Measurements from ENCODE around the gene ENGASE.
A peak's percentile ranks its signal among the peaks of the same experiment; 100 is the strongest.

Gene ENGASE

GRCh38 chr17:79081571-79082276 is 7.1 kb downstream of the ENGASE start:
- DNase-seq = no peak

GRCh38 chr17:79082311-79083190 is 7.9 kb downstream of the ENGASE start:
- DNase-seq = peak; percentile 82

GRCh38 chr17:79083191-79083971 is 8.8 kb downstream of the ENGASE start:
- no peak for DNase-seq

GRCh38 chr17:79084291-79085153 is 9.9 kb downstream of the ENGASE start:
- no peak for DNase-seq

- DNase-seq = no peak
Observed at GRCh38 chr17:79085154-79085920, 10.7 kb downstream of the ENGASE start.

GRCh38 chr17:79085921-79086551 is 11.4 kb downstream of the ENGASE start:
- DNase-seq = no peak

- no peak for DNase-seq
Observed at GRCh38 chr17:79086609-79087427, 12.2 kb downstream of the ENGASE start.

- DNase-seq = peak; percentile 93
Observed at GRCh38 chr17:79087428-79088143, 13.0 kb downstream of the ENGASE start.

- DNase-seq = no peak
Observed at GRCh38 chr17:79088247-79088996, 13.8 kb downstream of the ENGASE start.

- no peak for DNase-seq
Observed at GRCh38 chr17:79088997-79089328, 14.3 kb downstream of the ENGASE start.

GRCh38 chr17:79089720-79090442 is 15.3 kb downstream of the ENGASE start:
- no peak for DNase-seq

GRCh38 chr17:79090443-79091225 is 16.0 kb downstream of the ENGASE start:
- DNase-seq = no peak

GRCh38 chr17:79091226-79091670 is 16.6 kb downstream of the ENGASE start:
- DNase-seq = no peak

- DNase-seq = no peak
Observed at GRCh38 chr17:79092567-79092966, 17.9 kb downstream of the ENGASE start.

GRCh38 chr17:79093270-79093669 is 18.6 kb downstream of the ENGASE start:
- DNase-seq = no peak

- no peak for DNase-seq
Observed at GRCh38 chr17:79094261-79094660, 19.6 kb downstream of the ENGASE start.
